ENCODE results near the gene DLX3.

Gene DLX3

DNA sequence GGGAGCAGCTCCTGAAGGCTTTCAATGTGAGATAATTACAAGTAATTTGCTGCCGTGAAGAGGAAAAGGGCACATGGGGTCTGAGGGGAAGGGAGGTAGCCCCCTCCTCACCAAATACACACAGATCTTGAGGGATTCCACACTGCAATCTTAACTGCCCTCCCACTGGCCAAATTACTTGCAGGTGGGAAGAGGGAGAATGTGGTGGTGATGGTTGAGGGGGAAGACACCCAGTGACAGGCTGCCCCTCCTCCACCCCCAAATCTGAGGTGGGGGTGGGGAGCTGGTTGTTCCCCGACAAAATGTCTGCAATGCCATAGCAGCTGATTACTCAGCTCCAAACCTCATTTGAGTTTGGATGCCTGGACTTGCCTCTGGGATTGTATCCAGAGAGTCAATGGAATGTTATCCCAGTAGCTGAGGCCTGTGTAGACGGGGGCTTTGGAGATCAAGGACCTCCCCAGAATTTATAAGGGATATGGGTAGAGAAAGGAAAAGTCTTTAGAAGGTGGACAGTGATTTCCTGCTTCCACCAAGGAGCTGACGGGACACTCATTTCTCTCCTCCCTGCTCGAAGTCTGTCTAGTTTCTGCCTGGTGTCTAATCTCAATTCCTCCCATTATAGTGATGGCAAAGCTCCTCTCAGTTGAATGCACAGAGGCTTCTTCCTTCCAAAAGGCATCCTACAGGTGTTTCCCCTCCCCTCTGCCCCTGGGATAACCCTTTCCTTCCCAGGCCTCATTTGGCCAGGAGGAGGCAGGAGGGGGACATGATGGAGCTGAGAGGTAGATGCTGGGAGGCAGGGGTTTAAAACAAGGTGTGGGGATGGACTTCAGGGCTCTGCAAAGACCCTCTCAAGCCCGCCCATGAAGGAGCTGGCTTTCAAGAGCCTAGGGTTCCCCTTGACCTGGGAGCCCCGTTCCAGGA, 17.3 kb downstream of the DLX3 start:
- TF ChIP-seq, protein P1, sequence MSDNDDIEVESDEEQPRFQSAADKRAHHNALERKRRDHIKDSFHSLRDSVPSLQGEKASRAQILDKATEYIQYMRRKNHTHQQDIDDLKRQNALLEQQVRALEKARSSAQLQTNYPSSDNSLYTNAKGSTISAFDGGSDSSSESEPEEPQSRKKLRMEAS (IDR thresholded peaks at IDR 0.05): no peak
- no peak for TF ChIP-seq ZBTB7A (IDR thresholded peaks at IDR 0.05; ENCODE audit: low read depth)

DNA sequence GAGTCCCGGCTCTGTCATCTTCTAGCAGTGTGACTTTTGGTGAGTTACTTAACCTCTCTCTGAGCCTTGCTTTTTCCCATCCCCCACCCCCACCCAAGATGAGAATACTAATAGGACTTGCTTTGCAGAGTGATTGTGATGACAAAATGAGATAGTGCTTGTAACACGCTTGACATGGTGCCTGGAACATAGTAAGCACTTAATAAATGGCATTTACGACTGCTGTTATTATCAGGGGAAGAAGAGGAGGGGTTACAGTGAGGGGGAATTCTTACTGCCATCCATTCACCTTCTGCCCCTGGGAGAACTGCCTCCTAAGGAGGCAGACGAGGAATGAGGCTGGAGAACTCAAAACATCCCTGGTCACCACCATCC, 18.2 kb downstream of the DLX3 start:
- TF ChIP-seq RAD21 (IDR thresholded peaks at IDR 0.05; ENCODE audit: low read depth): no peak
- no peak for TF ChIP-seq FOXM1 (IDR thresholded peaks at IDR 0.05; ENCODE audit: borderline replicate concordance, low read depth)
- no peak for TF ChIP-seq NFIC (IDR thresholded peaks at IDR 0.05)
- no peak for TF ChIP-seq CEBPB (IDR thresholded peaks at IDR 0.05)
- TF ChIP-seq YY1 (IDR thresholded peaks at IDR 0.05; ENCODE audit: low read depth): no peak
- no peak for TF ChIP-seq EGR1 (IDR thresholded peaks at IDR 0.05)
- TF ChIP-seq, protein P2, sequence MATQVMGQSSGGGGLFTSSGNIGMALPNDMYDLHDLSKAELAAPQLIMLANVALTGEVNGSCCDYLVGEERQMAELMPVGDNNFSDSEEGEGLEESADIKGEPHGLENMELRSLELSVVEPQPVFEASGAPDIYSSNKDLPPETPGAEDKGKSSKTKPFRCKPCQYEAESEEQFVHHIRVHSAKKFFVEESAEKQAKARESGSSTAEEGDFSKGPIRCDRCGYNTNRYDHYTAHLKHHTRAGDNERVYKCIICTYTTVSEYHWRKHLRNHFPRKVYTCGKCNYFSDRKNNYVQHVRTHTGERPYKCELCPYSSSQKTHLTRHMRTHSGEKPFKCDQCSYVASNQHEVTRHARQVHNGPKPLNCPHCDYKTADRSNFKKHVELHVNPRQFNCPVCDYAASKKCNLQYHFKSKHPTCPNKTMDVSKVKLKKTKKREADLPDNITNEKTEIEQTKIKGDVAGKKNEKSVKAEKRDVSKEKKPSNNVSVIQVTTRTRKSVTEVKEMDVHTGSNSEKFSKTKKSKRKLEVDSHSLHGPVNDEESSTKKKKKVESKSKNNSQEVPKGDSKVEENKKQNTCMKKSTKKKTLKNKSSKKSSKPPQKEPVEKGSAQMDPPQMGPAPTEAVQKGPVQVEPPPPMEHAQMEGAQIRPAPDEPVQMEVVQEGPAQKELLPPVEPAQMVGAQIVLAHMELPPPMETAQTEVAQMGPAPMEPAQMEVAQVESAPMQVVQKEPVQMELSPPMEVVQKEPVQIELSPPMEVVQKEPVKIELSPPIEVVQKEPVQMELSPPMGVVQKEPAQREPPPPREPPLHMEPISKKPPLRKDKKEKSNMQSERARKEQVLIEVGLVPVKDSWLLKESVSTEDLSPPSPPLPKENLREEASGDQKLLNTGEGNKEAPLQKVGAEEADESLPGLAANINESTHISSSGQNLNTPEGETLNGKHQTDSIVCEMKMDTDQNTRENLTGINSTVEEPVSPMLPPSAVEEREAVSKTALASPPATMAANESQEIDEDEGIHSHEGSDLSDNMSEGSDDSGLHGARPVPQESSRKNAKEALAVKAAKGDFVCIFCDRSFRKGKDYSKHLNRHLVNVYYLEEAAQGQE (IDR thresholded peaks at IDR 0.05; ENCODE audit: low read depth): no peak
- no peak for TF ChIP-seq TEAD4 (IDR thresholded peaks at IDR 0.05)
- no peak for TF ChIP-seq TAF1 (IDR thresholded peaks at IDR 0.05; ENCODE audit: low read depth)
- no peak for TF ChIP-seq ZBTB7A (IDR thresholded peaks at IDR 0.05; ENCODE audit: low read depth)
- TF ChIP-seq TCF12 (IDR thresholded peaks at IDR 0.05; ENCODE audit: low read depth): no peak
- TF ChIP-seq CREB1 (IDR thresholded peaks at IDR 0.05; ENCODE audit: low read depth): no peak
- TF ChIP-seq EP300 (IDR thresholded peaks at IDR 0.05; ENCODE audit: borderline replicate concordance): no peak
- TF ChIP-seq, protein P1 (IDR thresholded peaks at IDR 0.05): no peak
- TF ChIP-seq, protein P3, sequence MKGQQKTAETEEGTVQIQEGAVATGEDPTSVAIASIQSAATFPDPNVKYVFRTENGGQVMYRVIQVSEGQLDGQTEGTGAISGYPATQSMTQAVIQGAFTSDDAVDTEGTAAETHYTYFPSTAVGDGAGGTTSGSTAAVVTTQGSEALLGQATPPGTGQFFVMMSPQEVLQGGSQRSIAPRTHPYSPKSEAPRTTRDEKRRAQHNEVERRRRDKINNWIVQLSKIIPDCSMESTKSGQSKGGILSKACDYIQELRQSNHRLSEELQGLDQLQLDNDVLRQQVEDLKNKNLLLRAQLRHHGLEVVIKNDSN (IDR thresholded peaks at IDR 0.05): no peak

DNA sequence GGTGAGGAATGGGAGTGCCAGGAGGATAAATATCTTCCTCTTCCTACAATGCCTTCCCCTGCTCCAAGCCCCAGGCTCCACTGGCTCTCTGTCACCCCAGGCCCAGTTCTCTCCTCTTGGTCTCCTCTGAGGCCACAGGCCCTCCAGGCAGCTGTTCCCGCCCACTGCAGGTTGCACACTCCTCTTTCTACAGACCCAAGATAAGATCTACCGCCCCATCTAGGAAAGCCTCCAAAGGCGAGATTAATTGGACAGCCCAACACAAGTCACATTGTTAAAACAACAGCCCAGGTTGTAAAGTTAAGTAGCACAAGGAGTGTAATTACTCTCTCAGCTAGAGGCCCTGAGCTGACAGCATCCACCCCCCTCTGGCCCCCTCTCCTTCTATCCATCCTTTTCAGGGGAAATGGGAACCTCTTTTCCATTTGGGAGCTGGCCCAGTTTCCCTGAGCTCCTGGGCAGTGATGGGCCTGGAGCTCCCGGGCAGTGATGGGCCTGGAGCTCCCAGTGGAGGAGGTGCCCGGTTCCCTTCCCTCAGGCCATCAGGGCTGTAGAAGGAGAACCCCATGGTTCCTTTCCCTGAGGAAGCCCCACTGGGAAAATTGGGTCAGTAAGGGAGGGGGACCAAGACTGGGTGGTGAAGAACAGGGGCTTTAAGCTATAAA, 18.7 kb downstream of the DLX3 start:
- no peak for TF ChIP-seq RAD21 (IDR thresholded peaks at IDR 0.05; ENCODE audit: low read depth)
- TF ChIP-seq ZBTB7A (IDR thresholded peaks at IDR 0.05; ENCODE audit: low read depth): no peak
- TF ChIP-seq CEBPB (IDR thresholded peaks at IDR 0.05): no peak
- no peak for TF ChIP-seq CREB1 (IDR thresholded peaks at IDR 0.05; ENCODE audit: low read depth)
- TF ChIP-seq YY1 (IDR thresholded peaks at IDR 0.05; ENCODE audit: low read depth): no peak
- TF ChIP-seq EGR1 (IDR thresholded peaks at IDR 0.05): no peak
- TF ChIP-seq TCF12 (IDR thresholded peaks at IDR 0.05; ENCODE audit: low read depth): no peak
- TF ChIP-seq, protein P2 (IDR thresholded peaks at IDR 0.05; ENCODE audit: low read depth): no peak
- TF ChIP-seq EP300 (IDR thresholded peaks at IDR 0.05; ENCODE audit: borderline replicate concordance): no peak
- no peak for TF ChIP-seq NFIC (IDR thresholded peaks at IDR 0.05)
- TF ChIP-seq TAF1 (IDR thresholded peaks at IDR 0.05; ENCODE audit: low read depth): no peak
- TF ChIP-seq, protein P1 (IDR thresholded peaks at IDR 0.05): no peak
- TF ChIP-seq FOXM1 (IDR thresholded peaks at IDR 0.05; ENCODE audit: borderline replicate concordance, low read depth): no peak
- TF ChIP-seq, protein P3 (IDR thresholded peaks at IDR 0.05): no peak
- TF ChIP-seq TEAD4 (IDR thresholded peaks at IDR 0.05): no peak

DNA sequence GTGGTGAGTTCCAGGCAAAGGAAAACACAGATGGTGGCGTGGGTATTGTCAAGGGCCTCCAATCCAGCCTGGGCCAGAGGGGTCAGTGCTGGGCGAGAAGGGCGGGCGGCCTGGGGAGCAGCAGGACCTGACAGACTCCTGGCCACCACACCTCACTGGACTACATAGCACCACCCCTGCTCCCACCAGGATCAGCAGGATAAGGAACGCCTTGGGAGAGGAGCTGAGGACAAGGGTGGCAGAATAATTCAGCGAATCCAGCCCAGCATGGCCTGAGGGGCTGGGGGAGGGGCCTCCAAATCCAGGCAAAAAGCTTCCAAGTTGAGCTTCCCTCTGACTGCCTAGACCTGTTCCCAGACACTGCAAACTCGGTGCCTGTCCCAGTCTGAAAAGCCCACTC, 19.5 kb downstream of the DLX3 start:
- TF ChIP-seq CREB1 (IDR thresholded peaks at IDR 0.05; ENCODE audit: low read depth): no peak
- TF ChIP-seq, protein P2 (IDR thresholded peaks at IDR 0.05; ENCODE audit: low read depth): no peak
- TF ChIP-seq, protein P3 (IDR thresholded peaks at IDR 0.05): no peak
- TF ChIP-seq TAF1 (IDR thresholded peaks at IDR 0.05; ENCODE audit: low read depth): no peak
- TF ChIP-seq CEBPB (IDR thresholded peaks at IDR 0.05): no peak
- TF ChIP-seq, protein P1 (IDR thresholded peaks at IDR 0.05): no peak
- TF ChIP-seq FOXM1 (IDR thresholded peaks at IDR 0.05; ENCODE audit: borderline replicate concordance, low read depth): no peak
- TF ChIP-seq TCF12 (IDR thresholded peaks at IDR 0.05; ENCODE audit: low read depth): no peak
- TF ChIP-seq NFIC (IDR thresholded peaks at IDR 0.05): no peak
- TF ChIP-seq RAD21 (IDR thresholded peaks at IDR 0.05; ENCODE audit: low read depth): no peak
- no peak for TF ChIP-seq EGR1 (IDR thresholded peaks at IDR 0.05)
- no peak for TF ChIP-seq EP300 (IDR thresholded peaks at IDR 0.05; ENCODE audit: borderline replicate concordance)
- no peak for TF ChIP-seq ZBTB7A (IDR thresholded peaks at IDR 0.05; ENCODE audit: low read depth)
- no peak for TF ChIP-seq YY1 (IDR thresholded peaks at IDR 0.05; ENCODE audit: low read depth)
- no peak for TF ChIP-seq TEAD4 (IDR thresholded peaks at IDR 0.05)

Measured in Ishikawa (cell line).